Measurements from ENCODE around the gene TRIL. TPM values are rescaled to one million over a fixed set of nuclear protein-coding genes. Genes with fewer than 3 reads are reported as not detected.

Gene TRIL
- total RNA-seq (2022; extraction: Qiagen RNA extraction): not detected in 5 replicates

GRCh38 chr7:28958235-28958979 lies at the start of gene TRIL:
Gene TRIL (minus strand): TSS chr7:28958330. CDS start chr7:28958046, 284 bp downstream.

Other genes starting within 250 kb of the TRIL start
- 0.09 to 0.37 TPM (median 0.18 TPM) in 5 replicates for gene CPVL, start 188.2 kb upstream of the TRIL start, total RNA-seq (2022; extraction: Qiagen RNA extraction)
- gene CHN2, start 236.4 kb upstream of the TRIL start, total RNA-seq (2022; extraction: Qiagen RNA extraction): 0.07 to 0.56 TPM (median 0.14 TPM) in 5 replicates